CD4-positive, alpha-beta T cell treated with Interleukin-6 for 4 hours (primary cell): Measurements from ENCODE around the gene RAPGEF6.
"Not testable (repeated sequence)": the region's sequence is repeated elsewhere in the genome, so short reads cannot be mapped to it uniquely, and the experiment has no call there.

ENCODE experiments used
- DNase-seq: peaks from one replicate; pipeline ENCODE4 v3.0.0-alpha.2; 2020; ENCODE audit warnings: mixed read lengths

RAPGEF6 gene

GRCh38 chr5:131413605-131414559, 221.1 kb downstream of the RAPGEF6 start:
- peak; percentile 45 for DNase-seq

- DNase-seq, result no peak
These were observed 227.9 kb downstream of the RAPGEF6 start for GRCh38 chr5:131406975-131407638.

GRCh38 chr5:131406076-131406475, 229.0 kb downstream of the RAPGEF6 start:
- no peak for DNase-seq

- DNase-seq, result no peak
These were observed 229.4 kb downstream of the RAPGEF6 start for GRCh38 chr5:131405674-131406073.

GRCh38 chr5:131400585-131400984, 234.4 kb downstream of the RAPGEF6 start:
- DNase-seq, result no peak

GRCh38 chr5:131399007-131399406, 236.0 kb downstream of the RAPGEF6 start:
- not testable (repeated sequence) for DNase-seq

GRCh38 chr5:131396630-131397273, 238.3 kb downstream of the RAPGEF6 start:
- no peak for DNase-seq

- DNase-seq, result no peak
These were observed 239.0 kb downstream of the RAPGEF6 start for GRCh38 chr5:131396015-131396414.

GRCh38 chr5:131394128-131394527, 240.9 kb downstream of the RAPGEF6 start:
- peak; percentile 54 for DNase-seq

GRCh38 chr5:131393498-131393968, 241.5 kb downstream of the RAPGEF6 start:
- DNase-seq, result no peak

GRCh38 chr5:131392466-131393095, 242.4 kb downstream of the RAPGEF6 start:
- DNase-seq, result no peak

- no peak for DNase-seq
These were observed 245.2 kb downstream of the RAPGEF6 start for GRCh38 chr5:131389869-131390265.

GRCh38 chr5:131389096-131389868, 245.7 kb downstream of the RAPGEF6 start:
- no peak for DNase-seq

GRCh38 chr5:131387255-131387654, 247.8 kb downstream of the RAPGEF6 start:
- no peak for DNase-seq

GRCh38 chr5:131386779-131387178, 248.2 kb downstream of the RAPGEF6 start:
- no peak for DNase-seq

GRCh38 chr5:131386124-131386523, 248.9 kb downstream of the RAPGEF6 start:
- no peak for DNase-seq

- DNase-seq, result peak; percentile 28
These were observed 250.3 kb downstream of the RAPGEF6 start for GRCh38 chr5:131384616-131385214.

- no peak for DNase-seq
These were observed 250.9 kb downstream of the RAPGEF6 start for GRCh38 chr5:131384173-131384572.

GRCh38 chr5:131382407-131383395, 252.3 kb downstream of the RAPGEF6 start:
- DNase-seq, result peak; percentile 59

GRCh38 chr5:131381777-131382176, 253.3 kb downstream of the RAPGEF6 start:
- no peak for DNase-seq
